Small intestine (tissue), 7 donors: Measurements from ENCODE around the gene ARHGAP15. TPM values are rescaled to one million over a fixed set of nuclear protein-coding genes. Genes with fewer than 3 reads are reported as not detected.

Experiments
- DNase-seq, 2 donors: peaks; one replicate each; pipeline versions ENCODE4 v3.0.0 to v3.0.0-alpha.2; 2013
- FAIRE-seq: peaks from 2 replicates; lab custom pipeline; 2012; peaks lifted over from hg19 to GRCh38; lab: Jason Lieb, UNC
- H3K27ac ChIP-seq, 3 donors: one replicate each; pipeline ENCODE4 v1.5.1; 2013; ENCODE audit warnings: low read length in 2 of 3, mild to moderate bottlenecking in 2 of 3, control low read depth in 1 of 3, inconsistent platforms in 1 of 3, low read depth in 1 of 3, moderate library complexity in 1 of 3
- H3K27me3 ChIP-seq, 3 donors: one replicate each; pipeline ENCODE4 v1.6.1; 2013; ENCODE audit warnings: low read length in 3 of 3, inconsistent platforms in 1 of 3; ENCODE audit not compliant: control insufficient read depth in 3 of 3, insufficient read depth in 3 of 3
- H3K36me3 ChIP-seq, 3 donors: one replicate each; pipeline ENCODE4 v1.6.1; 2013; ENCODE audit warnings: low read length in 3 of 3, inconsistent platforms in 1 of 3, low read depth in 1 of 3, mild to moderate bottlenecking in 1 of 3, moderate library complexity in 1 of 3; ENCODE audit not compliant: control insufficient read depth in 3 of 3, insufficient read depth in 2 of 3
- H3K4me1 ChIP-seq, 3 donors: one replicate each; pipeline ENCODE4 v1.6.1; 2013; ENCODE audit warnings: low read length in 2 of 3, inconsistent platforms in 1 of 3, low read depth in 1 of 3, mild to moderate bottlenecking in 1 of 3, moderate library complexity in 1 of 3; ENCODE audit not compliant: control insufficient read depth in 3 of 3, insufficient read depth in 2 of 3
- H3K4me3 ChIP-seq, 3 donors: one replicate each; pipeline ENCODE4 v1.5.1; 2013; ENCODE audit warnings: low read length in 3 of 3, control low read depth in 1 of 3, inconsistent platforms in 1 of 3, low read depth in 1 of 3, mild to moderate bottlenecking in 1 of 3, moderate library complexity in 1 of 3
- H3K9me3 ChIP-seq, 2 donors: one replicate each; pipeline ENCODE4 v1.6.1; 2013; ENCODE audit warnings: low read depth in 1 of 2, low read length in 1 of 2; ENCODE audit not compliant: control insufficient read depth in 2 of 2, insufficient read depth in 1 of 2
- WGBS, 3 donors: extraction: QIAGEN DNeasy Blood & Tissue Kit; methylation state at CpG; one replicate each; pipeline ENCODE4 v1.1.7; 2013; 5-methylcytosine and 5-hydroxymethylcytosine counted together
- polyA plus RNA-seq, 4 donors: library from polyadenylated mRNA; stranded (reverse) in 3 of 4; unstranded in 1 of 4; fragments of 200-250 nt in 3 of 4; fragments of 120-200 nt in 1 of 4; gene quantifications; one replicate each; pipeline versions ENCODE4 v1.2.1 to v1.2.3, GENCODE V29; 2013
- donor health status: healthy with polysubstance abuse.
- donor health status: control.
- donor health status: control.
- donor health status: Bipolar disorder and iron deficiency.
- donor health status: healthy.

The ARHGAP15 gene
- polyA plus RNA-seq, 4 donors, result 0.67 to 18.2 (median 10.1) TPM

DNA sequence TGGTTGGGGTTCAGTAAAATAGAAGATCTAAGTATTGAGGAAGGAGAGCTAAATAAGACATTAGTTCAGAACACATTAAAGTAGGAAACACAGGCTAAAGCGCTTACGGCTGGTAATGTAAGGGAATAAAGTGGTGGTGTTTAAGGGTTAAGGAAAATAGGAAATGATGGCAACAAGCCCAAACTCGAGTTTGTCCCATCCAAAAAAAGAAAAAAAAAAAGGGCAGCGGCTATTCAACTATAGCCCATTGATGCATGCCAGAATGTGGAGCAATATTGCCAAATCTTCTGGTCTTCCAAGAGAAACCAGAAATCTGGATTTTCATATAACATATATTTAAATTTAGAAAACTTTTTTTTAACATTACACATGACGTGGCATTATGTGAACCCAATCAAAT, 161.0 kb downstream of the ARHGAP15 start:
- no peak for FAIRE-seq
- Histone ChIP-seq H3K36me3 (no peaks in the 10 kb centered on the region), H3K9me3 (no peaks in the 10 kb centered on the region), H3K4me1 (no peaks in the 10 kb centered on the region), H3K27me3 (no peaks in the 10 kb centered on the region), H3K27ac (no peak overlapping the region), H3K4me3 (no peak overlapping the region)
- WGBS, 3 donors, result 68 to 74% (median 72%) methylated on average over 5 of the region's 5 CpGs
- DNase-seq, result no peak

DNA sequence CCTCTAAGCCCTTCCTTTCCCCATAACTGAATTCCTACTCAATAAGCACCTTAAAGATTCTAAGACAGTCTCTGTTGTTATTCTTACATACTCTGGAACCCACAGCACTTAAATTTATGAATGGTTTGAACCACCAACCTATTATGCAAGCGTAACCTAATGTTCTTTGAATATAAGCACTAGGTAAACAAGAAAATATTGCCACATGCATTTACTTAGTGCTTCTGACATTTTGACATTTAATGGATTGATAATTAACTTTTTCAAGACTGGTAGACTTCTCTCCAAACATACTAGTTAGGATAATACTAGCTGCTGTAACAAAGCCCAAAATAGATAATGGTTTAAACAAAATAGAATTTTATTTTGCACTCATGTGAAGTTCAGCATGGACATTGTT, 164.8 kb downstream of the ARHGAP15 start:
- Histone ChIP-seq H3K9me3 (no peaks in the 10 kb centered on the region), H3K4me3 (no peak overlapping the region), H3K4me1 (no peaks in the 10 kb centered on the region), H3K27me3 (no peaks in the 10 kb centered on the region), H3K36me3 (no peaks in the 10 kb centered on the region), H3K27ac (no peak overlapping the region)
- FAIRE-seq, result no peak
- WGBS, 3 donors, result 55 to 85% (median 75%) methylated on average over 1 of the region's 1 CpG
- DNase-seq, result no peak

DNA sequence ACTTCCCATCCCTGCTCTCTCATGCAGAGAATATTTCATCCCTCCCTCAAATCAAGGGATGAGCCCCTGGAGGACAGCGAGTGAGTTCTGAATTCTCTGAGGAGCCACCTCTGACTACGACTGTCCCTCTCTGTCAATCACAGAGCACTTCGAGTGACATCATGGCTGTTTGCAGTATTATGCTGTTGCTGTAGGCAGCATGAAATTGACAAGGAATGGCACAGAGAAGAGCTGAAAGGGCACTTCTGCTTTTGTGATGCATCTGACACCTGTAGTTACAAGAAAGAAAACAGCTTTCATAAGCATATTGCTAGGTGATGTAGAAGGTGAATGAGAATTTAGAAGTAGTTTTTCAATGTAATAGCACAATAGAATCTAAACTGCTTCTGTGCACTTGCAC, 166.9 kb downstream of the ARHGAP15 start:
- Histone ChIP-seq H3K27me3 (no peaks in the 10 kb centered on the region), H3K4me1 (no peaks in the 10 kb centered on the region), H3K27ac (no peak overlapping the region), H3K9me3 (no peaks in the 10 kb centered on the region), H3K36me3 (no peaks in the 10 kb centered on the region), H3K4me3 (no peak overlapping the region)
- FAIRE-seq, result no peak
- no peak for DNase-seq
- 64 to 84% (median 82%) methylated on average over 3 of the region's 3 CpGs for WGBS, 3 donors

DNA sequence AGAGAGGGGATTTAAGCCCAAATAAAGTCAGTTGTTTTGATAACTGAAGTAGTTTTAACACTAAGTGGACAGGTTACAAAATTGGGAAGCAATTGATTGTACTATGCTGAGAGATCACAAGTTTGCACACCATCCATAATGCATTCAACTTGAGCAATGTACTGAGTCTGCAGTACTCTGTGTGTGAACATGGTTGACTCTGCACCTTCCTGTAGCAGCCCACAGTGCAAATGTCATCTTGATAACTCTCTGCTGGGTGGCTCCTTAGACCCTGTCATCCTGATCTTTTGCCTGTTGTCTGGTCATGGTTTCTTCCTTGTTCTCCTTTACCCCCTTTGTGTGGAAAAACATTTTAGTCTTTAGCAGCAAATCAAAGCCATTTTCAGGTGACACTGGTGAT, 168.0 kb downstream of the ARHGAP15 start:
- Histone ChIP-seq H3K36me3 (no peaks in the 10 kb centered on the region), H3K4me3 (no peak overlapping the region), H3K27me3 (no peaks in the 10 kb centered on the region), H3K9me3 (no peaks in the 10 kb centered on the region), H3K4me1 (no peaks in the 10 kb centered on the region), H3K27ac (no peak overlapping the region)
- no peak for FAIRE-seq
- DNase-seq, result no peak

DNA sequence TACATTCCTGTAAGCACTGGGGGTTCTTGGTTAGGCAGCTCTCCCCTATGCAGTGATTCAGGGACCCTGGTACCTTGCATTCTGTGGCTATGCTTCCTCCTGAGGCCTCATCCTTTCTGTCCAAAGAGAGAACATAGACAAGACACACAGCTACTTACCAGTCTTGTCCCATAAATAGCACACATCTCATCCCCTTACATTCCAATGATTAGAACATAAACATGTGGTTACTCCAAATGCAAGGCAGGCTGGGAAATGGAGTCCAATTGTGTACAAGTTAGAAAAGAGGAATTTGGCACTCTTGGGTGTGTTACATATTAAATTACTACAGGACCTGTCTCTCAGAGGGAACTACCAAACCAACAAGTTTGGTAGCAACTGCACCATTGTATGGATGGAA, 171.3 kb downstream of the ARHGAP15 start:
- Histone ChIP-seq H3K27ac (no peak overlapping the region), H3K9me3 (no peaks in the 10 kb centered on the region), H3K27me3 (no peaks in the 10 kb centered on the region), H3K4me3 (no peak overlapping the region), H3K4me1 (no peaks in the 10 kb centered on the region), H3K36me3 (no peaks in the 10 kb centered on the region)
- DNase-seq (no peak), FAIRE-seq (no peak)

DNA sequence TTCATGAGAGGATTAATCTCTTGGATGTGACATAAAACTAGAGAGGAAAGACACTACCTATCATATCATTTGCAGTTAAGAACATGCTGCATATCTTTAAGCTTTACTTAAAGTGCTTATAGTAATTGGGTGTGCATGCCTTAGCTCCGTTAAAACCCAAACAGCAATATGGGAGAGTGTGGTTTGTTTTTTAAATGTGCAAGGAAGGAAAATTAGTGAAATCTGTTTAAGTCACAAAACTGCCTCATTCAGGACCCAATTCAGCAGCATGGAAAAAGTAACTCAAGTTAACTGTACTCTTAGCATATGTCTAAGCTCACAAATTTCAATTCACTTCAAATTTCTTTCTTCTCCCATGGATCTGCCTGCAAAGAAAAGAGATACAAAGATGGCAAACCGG, 182.2 kb downstream of the ARHGAP15 start:
- 54 to 79% (median 71%) methylated on average over 2 of the region's 2 CpGs for WGBS, 3 donors
- Histone ChIP-seq H3K9me3 (no peaks in the 10 kb centered on the region), H3K36me3 (no peaks in the 10 kb centered on the region), H3K27ac (no peak overlapping the region), H3K27me3 (no peaks in the 10 kb centered on the region), H3K4me1 (no peaks in the 10 kb centered on the region), H3K4me3 (no peak overlapping the region)
- FAIRE-seq (no peak), DNase-seq (no peak)

DNA sequence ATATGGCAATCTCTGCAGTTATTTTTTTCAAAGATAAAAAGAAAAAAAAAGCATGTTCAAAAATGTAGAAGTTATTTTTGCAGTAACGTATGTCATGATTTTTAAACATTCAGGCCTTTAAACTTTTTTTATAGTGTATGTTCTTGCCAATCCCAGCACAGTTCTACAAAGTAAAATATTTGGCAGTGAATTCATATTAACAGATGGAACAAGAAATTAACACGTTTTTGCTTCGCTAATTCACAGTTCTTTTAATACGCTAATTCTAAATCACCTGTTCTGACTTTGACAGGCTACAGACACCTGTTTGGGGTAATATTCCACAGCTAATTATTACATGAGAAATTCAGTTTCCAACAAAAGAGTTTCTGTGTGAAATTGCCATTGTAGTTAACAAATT, 183.2 kb downstream of the ARHGAP15 start:
- no peak for FAIRE-seq
- H3K9me3 ChIP-seq, result no peaks in the 10 kb centered on the region
- 86 to 94% (median 93%) methylated on average over 4 of the region's 4 CpGs for WGBS, 3 donors
- no peak for DNase-seq
- H3K4me1 ChIP-seq, result no peaks in the 10 kb centered on the region
- no peak overlapping the region for H3K27ac ChIP-seq
- H3K27me3 ChIP-seq, result no peaks in the 10 kb centered on the region
- no peaks in the 10 kb centered on the region for H3K36me3 ChIP-seq
- H3K4me3 ChIP-seq, result no peak overlapping the region

DNA sequence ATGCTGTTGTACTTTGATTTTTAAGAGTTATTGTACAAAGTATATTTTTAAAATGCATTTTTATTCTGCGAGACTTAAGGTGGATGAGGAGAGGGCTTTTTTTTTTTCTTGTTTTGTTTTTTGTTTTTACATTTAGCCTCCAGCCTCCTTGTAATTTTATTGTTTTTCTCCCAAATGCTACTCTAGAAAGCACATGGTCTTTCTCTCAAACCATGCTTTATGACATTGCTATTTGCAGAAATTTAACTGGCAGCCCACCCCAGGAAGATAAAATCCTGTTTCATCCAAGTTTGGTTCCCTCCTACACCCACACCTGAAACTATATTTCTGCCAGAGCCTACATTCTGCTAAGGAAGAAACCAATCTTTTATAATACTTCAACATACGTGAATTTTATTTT, 184.6 kb downstream of the ARHGAP15 start:
- H3K36me3 ChIP-seq, result no peaks in the 10 kb centered on the region
- 81 to 93% (median 82%) methylated on average over 2 of the region's 2 CpGs for WGBS, 3 donors
- FAIRE-seq, result no peak

DNA sequence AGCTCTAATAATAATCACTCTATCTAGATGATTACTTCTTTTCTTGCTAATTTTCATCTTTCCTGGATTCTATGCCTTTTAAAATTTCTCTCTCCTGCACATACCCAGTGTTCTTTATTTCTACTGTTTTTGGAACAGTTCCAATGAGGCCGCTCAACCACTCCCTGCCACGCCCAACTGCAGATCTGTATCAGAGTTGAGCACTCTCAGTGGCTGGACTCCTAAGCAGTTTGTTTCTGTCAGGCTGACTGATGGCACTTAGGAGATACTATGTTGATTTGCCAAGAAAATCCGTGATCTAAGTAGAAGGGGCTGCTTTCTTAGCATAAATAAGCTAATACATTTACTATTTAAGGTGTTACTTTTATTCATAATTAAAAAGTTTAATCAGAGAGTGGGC, 192.8 kb downstream of the ARHGAP15 start:
- Histone ChIP-seq H3K36me3 (no peaks in the 10 kb centered on the region), H3K4me3 (no peak overlapping the region), H3K27me3 (no peaks in the 10 kb centered on the region), H3K9me3 (no peaks in the 10 kb centered on the region), H3K4me1 (no peaks in the 10 kb centered on the region), H3K27ac (no peak overlapping the region)
- no peak for FAIRE-seq
- 21 to 61% (median 59%) methylated on average over 3 of the region's 3 CpGs for WGBS, 3 donors
- DNase-seq, result peak in 1 of 2 donors; percentile 5

More for the DNA sequence above, 184.6 kb downstream of the ARHGAP15 start:
- DNase-seq, result no peak
- Histone ChIP-seq H3K9me3 (no peaks in the 10 kb centered on the region), H3K27me3 (no peaks in the 10 kb centered on the region), H3K4me1 (no peaks in the 10 kb centered on the region), H3K27ac (no peak overlapping the region), H3K4me3 (no peak overlapping the region)
